Fibroblast of skin of right quadriceps (primary cell): ENCODE measurements around the gene TMEM213.

Source experiments
- DNase-seq: peaks from one replicate; pipeline ENCODE4 v3.0.0-alpha.2; 2013

The TMEM213 gene

DNA sequence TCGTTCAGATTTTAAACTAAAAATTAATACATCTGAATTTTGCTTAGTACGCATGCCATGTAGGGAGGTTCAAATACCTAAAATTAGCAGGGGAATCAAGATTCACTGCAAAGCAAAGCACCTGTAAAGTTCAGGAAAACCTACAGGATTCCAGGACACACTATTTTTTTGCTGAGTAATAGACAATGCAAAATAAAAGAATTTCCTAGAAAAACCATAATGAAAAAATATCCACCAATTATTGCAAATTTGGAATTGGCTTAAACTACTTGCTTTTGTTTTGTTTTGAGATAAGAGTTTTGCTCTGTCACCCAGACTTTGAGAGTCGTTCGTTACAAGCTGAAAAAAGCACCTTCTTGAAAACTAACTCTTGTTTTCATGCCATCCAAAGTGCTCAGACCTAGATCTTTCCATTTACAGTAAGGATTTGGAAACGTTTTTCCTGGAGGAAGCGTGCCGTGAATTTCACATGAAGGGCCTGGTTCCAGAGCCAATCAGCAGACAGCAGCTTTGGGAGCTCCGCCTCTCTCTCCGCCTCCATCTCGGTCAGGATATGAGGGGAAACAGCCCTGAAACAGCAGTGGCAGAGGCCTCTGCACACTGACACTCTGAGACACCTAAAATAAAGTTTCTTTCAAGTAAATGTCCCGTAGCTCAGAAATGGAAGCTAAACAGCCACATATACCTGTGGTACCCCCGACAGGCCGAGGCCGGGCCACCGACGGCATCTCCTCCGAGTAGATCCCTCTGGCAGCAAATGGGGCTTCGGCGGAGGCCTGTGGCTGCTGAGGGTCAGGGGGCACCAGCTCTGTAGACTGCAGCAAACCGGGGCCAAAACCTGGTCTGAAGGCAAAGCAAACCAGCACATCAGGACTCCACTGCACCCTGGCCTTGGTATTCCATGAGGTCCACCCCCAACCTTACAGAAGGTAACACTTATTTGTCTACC is 46.1 kb downstream of the TMEM213 start:
- no peak for DNase-seq

DNA sequence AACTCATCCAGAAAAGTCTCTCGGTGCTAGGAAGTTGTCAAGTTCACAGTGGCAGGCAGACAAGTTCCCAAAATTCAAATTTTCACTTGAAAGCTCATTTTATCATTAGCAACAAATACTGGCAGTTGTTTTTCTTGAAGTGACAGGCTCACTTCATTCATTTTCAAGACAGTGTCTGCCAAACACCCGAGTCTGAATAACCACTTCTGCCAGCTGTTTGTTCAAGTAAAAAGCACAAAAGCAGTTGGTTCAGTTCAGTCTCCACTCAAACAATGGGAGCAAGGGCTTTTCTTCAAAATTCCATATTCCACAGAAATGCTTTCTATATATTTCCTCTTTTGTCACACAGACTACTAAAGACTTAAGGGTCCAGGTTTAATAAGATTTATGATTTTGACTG is 47.9 kb downstream of the TMEM213 start:
- no peak for DNase-seq

DNA sequence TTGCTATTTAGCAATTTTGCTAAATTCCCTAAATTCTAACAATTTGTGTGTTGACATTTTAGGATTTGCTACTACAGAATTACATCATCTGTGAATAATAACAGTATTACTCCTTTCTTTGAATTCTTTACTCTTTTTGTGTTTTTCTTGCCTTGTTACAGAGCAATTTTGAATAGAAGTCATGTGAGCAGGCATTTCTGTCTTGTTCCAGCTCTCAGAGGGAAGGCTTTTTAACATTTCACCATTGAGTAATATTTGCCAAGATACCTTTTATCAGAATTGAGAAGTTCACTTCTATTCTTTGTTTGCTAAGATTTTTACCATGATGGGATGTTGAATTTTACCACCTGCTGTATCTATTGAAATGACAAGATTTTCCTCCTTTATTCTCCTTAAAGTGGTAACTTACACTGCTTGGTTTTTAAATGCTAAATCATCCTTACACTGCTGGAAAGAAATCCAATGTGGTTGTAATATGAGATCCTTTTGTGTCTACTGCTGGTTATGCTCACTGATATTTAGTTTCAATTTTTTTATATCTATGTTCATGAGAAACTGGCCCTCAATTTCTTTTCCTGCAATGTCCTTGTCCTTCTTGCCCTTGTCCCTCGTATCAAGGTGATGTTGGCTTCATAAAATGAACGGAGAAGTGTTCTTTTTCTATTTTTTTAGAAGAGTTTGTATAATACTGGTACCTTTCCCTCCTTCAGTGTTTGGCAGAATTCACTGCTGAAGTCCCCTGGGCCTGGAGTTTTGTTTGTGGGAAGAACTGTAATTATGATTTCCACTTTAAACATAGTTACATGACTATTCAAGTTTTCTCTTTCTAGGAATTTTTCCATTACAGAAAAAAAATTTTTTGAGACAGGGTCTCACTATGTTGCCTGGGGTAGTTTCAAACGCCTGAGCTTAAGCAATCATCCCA is 50.5 kb downstream of the TMEM213 start:
- DNase-seq, result peak; percentile 10

DNA sequence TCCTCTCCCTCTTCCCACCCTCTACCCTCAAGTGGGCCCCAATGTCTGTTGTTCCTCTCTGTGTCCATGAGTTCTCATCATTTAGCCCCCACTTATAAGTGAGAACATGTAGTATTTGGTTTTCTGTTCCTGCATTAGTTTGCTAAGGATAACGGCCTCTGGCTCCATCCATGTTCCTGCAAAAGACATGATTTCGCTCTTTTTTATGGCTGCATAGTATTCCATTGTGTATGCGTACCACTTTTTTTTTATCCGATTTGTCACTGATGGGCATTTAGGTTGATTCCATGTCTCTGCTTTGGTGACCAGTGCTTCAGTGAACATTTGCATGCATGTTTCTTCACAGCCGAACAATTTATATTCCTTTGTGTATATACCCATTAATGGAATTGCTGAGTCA is 51.9 kb downstream of the TMEM213 start:
- DNase-seq, result no peak

DNA sequence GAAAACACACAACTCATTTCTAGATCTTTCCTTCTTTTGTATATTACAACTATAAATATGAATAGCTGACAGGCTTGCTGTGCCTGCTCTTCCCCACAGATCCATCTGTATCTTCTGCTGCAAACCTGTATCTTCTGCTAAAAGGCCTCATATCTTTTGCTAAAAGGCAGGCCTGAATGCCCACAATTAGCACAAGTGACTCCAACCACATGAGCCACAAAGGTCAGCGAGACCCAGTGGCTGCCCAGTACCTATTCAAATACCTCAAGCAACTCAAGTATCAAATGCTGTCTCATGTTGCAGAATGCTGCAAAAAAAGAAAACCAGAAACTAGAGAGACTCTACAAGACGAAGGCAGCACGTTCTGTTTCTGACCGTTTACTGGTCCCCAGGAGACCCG is 54.7 kb downstream of the TMEM213 start:
- DNase-seq, result no peak

DNA sequence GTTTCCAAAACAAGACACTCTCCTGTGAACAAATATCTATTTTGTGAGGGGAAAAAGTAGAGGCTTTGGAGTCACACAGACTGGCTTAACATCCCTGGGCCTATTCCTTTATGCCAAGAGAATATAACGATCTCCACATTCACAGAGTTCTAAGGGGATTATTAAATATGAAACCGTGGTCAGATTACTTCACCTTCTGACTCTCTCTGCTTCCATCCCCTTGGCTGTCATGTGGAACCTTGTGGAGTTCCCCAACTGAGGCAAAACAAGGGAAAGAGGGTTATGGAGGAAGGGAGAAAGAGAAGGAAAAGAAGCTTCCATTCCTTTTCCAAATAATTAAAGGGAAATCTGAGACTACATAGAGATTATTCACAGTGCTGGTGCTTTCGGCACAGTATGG is 55.7 kb downstream of the TMEM213 start:
- DNase-seq, result no peak

DNA sequence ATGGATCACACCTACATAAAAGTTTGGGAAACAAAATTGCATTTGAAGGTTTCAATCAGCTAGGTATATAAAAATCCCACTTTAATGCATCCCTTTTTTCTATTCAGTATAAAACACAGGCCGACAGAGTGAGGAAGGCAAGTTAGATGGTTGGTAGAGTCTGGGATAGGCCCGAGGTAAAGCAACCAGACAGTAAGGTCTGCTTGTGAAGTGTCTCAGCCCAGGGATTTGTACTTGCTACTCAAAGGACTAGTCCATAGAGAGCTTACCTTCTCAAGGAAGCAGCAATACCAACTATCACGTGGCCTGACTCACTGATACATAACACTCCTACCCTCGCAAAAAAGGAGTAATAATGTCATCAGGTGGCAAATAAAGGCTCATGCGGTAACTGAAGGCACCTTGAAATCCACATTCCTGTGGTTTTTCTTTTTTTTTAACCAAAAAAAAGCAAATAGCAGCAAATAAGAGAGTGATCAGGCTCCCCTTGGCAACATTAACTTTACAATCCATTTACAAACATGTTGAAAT is 56.4 kb downstream of the TMEM213 start:
- no peak for DNase-seq

DNA sequence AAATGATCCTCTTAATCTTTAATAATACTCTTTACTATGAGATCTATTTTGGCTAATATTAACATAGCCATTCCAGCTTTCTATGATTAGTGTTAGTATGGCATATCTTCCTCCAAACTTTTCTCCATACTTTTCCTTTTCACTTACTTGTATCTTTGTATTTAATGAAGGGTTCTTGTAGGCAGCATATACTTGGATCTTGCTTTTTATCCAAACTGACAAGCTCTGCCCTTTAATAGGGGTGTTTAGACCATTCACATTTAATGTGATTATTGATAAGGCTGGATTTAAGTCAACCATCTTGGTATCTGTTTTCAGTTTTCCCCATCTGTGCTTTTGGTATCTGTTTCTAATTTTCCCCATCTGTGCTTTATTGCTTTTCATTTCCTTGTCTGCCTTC is 59.9 kb downstream of the TMEM213 start:
- no peak for DNase-seq

DNA sequence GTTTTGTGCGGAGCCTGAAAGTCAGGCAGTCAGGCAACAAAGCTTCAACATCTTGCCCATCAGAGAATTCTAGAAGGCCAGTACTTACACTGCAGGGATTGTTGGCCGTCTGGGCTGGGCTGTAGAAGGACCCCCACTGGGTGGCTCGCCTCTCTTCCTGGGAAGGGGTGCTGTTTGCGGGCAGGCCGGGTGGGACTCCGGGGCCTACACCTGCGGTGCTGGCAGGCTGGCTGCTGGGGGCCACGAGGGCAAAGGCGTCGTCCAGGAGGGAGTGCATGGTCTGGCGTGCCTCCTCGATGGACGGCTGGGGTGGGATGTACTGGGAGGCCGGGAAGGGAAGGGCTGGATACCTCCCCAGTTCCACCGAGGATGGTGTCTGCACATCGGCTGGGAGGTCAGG is 63.3 kb downstream of the TMEM213 start:
- no peak for DNase-seq

DNA sequence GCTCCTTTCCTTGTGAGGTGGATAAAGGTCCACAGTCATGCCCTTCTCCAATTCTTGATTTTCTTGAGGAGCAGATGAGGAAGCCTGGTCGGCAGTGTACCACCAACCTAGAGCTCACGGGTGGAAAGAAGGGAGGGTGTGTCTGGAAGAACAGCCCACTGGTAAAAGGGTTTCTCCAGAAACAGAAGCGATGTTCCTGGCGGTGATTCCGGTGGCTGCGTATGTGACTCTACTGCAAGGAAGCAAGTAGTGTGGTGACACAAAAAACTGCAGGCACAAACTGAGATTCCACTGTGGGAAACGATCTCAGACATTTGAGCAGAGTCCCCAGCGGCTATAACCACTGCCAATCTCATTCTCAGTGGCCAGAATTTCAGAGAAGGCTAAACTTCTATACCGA is 66.1 kb downstream of the TMEM213 start:
- no peak for DNase-seq

DNA sequence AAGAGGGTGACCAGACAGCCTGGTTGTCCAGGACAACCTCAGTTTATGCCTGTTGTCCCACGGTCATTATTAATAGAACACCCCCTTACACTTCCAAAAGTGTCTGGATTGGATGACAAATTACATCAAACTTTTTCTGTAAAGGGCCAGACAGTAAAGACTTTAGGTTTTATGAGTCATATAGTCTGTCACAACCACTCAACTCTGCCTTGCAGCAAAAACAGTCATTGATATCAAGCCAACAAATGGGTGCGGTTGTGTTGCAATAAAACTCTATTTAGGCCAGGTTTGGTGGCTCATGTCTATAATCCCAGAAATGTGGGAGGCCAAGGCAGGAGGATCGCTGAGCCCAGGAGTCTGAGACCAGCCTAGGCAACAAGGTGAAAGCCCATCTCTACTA is 66.9 kb downstream of the TMEM213 start:
- DNase-seq, result peak; percentile 79

DNA sequence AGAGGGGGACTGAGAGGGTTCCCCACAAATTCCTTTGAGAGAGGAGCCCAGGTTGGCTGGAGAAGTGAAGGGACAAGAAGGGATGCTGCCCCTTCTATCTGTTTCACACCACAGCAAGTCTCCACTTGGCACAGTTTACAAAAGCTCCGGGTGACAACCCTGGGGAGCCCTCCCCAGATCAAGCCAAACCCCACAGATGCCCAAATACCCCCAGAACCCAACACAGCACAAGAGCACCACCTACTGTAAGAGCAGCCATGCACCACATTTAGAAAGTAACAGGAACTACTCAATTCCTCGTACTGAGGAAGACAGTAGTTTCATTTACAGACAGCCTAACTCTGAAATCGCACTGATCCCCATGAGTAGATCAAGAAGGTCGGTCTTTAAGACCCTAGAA is 68.0 kb downstream of the TMEM213 start:
- no peak for DNase-seq

DNA sequence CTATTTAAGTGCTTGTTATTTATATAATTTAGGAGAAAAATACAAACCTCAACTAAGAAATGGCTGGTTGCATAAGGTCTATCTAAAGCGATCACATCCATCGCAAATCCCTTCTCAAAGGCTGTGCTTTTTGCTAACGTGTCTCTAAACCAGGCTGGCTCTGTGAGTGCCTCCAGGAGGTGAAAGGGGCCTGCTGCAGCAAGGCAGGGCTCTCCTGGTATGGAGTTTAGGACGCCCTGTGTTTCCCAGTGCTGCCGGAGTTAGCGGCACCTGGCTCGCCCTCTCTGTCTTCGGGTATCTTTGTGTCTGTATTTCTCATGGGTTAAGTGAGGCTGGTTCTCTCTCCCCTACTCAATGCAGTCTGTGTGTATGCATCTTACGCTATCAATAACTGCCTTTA is 68.6 kb downstream of the TMEM213 start:
- no peak for DNase-seq

DNA sequence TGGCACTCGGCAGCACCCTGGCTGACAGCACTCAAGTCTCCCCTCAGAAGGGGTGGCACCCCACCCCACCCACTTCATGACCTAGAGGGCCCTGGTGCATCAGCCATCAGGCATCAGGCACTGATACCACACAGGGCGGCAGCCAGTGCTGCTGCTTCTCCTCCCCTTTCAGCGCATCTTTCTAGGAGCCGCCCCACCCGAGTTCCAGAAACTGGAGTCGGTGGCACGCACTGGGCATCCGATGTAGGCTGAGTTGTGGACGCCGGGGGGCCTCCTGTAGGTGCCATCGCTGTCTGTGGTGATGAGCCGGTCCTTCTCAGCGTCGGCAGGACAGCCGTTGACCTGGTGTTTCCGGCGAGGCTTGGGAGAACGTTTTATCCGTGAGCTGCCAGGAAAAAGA is 70.0 kb downstream of the TMEM213 start:
- no peak for DNase-seq

DNA sequence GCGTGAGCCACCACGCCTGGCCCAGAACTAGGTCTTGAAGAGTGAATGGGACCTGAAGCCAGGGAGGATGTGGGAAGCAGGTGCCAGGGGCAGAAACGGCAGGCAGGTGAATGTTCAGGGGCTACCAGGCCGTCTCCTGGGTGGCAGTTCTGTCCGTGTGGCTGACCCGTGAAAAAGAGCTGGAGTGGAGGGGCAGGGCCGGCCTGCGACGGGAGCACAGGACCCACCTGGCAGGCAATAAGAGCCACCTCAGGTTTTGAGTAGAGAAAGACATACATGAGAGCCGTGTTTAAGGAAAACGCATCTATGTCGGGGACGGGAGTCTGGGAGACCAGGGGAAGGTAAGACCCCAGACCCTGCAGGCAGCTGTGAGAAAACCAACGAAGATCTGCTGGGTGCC is 70.9 kb downstream of the TMEM213 start:
- DNase-seq, result no peak

DNA sequence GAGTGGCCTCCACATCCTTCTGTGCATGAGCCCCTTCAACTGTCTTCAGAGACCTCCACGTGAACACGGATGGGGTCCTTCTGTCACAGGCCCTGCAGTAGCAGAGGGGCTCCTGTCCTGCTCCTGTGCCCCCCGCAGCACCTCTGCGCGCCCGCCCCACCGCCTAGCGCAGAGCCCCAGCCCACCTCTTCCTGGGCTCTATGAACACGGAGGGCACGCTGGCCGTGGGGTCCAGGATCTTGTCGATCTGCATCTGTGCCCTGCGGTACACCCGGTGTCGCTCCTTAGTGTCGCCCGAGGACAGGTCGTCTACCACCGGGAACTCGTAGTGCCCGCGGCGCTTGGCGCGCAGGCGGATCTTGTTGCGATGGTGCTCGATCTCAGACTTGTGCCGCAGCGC is 71.6 kb downstream of the TMEM213 start:
- DNase-seq, result no peak

DNA sequence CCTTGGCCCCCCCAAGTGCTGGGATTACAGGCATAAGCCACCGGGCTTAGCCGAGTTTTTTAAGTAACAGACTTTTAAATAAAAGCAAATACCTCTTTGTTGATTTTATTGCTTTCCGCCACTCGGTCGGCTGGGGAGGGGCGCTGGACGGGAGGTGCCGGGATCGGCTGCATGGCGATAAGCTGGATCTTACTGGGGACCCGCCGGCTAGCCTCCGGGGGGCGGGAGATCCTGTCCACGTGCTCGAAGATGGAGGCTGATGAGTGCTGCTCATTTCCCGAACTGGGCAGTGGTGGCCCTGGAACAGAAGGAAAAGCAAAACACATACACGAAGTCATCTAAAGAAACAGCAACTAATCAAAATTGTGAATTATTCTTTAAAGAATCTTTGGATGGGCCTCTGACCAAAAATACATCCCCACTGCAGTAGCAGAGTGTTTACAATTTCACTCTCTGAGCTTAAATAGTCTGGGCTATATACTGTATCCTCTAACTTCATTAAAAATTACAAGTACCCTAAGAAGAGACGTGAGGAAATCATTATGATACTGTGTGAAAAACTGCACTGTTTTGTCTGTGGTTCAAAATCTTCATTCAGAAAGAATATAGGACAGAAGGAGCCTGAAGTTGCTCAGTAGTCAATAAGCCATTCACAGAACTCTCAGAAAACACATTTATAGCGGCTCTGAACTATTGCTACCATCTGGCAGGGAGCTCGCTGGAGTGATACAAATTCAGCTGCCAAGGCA is 73.4 kb downstream of the TMEM213 start:
- no peak for DNase-seq

DNA sequence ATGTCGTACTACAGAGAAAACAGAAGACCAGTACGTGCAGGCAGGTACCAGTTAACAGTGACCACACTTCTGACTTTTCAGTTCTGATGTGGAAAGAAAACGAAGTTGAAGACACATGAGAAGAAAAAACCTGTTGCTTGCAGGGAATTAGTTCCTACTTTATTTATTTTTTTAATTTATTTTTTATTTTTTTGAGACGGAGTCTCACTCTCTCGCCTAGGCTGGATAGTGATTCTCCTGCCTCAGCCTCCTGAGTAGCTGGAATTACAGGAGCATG is 74.0 kb downstream of the TMEM213 start:
- no peak for DNase-seq

DNA sequence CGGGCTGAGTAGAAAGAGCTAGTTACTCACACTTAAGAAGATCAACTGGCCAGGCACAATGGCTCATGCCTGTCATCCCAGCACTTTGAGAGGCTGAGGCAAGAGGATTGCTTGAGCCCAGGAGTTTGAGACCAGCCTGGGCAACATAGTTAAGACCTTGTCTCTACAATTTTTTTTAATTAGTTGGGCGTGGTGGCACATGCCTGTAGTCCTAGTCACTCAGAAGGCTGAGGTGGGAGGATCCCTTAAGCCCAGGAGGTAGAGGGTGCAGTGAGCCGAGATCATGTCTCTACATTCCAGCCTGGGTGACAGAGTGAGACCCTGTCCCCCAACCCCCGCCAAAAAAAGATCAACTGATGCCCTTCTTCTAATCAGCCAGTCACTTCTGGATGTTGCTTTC is 74.8 kb downstream of the TMEM213 start:
- DNase-seq, result peak; percentile 34

DNA sequence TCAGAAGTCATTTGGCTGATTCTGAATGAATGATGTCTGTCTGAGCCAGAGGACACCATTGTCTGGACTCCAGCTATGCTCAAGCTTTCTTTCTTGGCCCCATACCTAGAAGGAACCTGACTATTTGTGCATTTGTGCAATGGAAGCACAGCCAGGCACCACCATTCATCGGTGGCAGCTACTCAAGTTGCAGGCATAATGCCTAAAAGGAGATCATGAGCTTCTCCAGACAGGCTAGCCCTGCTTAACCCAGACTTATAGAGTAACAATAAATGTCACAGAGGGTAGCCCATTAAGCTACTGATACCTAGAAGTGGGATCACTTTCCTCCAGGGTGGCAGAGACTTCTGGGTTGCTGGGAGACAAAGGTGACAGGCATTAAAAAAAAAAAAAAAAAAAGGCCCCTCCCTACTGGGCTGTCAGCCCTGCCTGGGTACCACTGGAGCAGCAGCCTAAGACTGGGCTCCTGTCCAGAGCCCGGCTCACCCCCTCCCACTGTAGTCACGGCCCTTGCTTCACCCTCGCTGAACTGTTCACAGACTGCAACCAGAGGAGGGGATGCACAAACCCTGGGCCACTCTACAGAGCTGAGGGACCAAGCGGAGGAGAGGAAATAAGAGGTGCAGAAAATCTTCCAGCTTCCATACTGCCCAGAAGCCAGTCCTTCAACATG is 75.6 kb downstream of the TMEM213 start:
- no peak for DNase-seq

DNA sequence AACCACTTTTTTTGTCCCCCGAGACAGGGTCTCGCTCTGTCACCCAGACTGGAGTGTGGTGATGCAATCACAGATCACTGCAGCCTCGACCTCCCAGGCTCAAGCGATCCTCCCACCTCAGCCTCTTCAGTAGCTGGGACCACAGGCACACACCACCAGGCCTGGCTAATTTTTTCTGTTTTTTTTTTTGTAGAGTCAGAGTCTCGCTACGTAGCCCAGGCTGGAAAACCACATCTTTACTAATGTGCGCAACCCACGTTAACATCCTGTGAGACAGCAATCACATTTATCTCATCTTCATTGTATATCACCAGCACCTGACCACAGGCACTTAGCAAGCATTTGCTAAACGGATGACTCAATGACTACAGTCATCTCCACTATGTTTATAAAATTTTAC is 78.0 kb downstream of the TMEM213 start:
- peak; percentile 83 for DNase-seq

DNA sequence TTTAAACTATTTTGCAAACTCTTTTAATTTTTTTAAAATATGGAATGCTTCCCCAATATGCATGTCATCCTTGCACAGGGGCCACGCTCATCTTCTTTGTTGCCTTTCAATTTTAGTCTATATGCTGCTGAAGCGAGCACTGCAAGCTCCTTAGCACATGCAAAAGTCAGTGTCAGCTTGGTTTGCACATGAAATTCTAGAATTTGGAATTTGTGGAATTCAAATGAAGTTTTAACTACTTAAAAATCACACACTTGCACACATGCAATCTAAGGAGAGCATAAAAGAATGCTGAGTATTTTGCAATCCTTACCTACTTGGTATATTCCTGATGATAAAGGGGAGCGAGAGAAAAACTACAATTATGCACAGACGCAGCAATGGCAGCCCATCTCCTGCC is 78.5 kb downstream of the TMEM213 start:
- no peak for DNase-seq

DNA sequence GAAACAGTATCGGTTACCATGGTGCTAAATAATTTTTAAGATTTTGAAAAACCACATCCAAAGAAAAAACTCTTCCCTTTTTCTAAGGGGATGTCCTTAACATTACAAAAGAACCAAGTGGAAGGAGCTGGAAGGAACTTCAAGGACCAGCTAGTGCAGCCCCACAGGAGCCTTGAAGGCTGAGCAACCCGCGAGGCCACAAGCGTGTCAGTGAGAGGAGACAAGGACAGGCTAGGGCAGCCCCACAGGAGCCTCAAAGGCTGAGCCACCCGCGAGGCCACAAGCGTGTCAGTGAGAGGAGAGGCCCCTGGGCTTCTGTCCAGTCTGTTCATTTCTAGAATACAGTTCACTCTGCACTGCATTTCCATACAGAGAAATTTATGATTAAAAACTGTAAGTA is 80.3 kb downstream of the TMEM213 start:
- DNase-seq, result no peak
